ENCODE data around the gene TBX21.
"Not testable (repeated sequence)": the region's sequence is repeated elsewhere in the genome, so short reads cannot be mapped to it uniquely, and the experiment has no call there.

TBX21 gene

GRCh38 chr17:47733674-47734410 lies 806 bp downstream of the TBX21 start:
- DNase-seq: no peak

DNA sequence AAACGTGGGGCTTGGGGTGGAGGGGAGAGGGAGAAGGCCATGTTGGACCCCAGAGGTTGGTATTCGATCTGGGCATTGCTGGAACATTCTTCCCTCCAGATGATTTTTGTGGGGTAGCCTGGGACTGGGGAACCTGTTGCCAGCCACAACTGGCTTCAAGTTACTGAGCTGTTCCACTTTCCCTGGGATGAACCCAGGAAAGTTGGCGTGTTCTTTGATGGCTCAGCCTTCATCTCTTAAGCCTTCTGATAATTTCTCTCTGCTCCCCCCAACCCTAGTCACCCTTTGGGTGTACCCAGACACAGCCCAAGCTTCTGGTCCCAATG lies 2.1 kb downstream of the TBX21 start:
- DNase-seq: no peak

DNA sequence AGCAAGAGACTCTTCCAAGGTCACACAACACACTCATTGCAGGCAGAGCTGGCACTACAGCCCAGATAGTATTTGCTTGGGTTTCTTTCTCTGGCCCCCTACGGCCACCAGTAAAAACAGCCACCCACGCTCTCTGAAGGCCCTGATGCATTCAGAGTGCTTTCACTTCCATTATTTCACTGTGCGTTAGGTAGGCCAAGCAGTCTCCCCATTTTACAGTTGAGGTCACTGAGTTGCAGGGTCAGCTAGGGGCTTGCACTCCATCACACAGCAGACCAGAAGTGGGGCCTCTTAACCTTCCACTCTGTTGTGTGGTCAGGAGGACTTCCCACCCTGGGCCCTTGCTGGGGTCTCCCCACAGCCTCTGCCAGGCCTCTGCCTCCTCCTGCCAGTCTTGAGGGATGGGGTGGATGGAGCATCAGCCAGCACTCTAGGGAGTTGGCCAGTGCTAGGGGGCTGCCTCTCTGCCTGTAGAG lies 2.5 kb downstream of the TBX21 start:
- DNase-seq: no peak

- DNase-seq: no peak
Measured at GRCh38 chr17:47736501-47737495, 3.8 kb downstream of the TBX21 start.

GRCh38 chr17:47738178-47738577 lies 5.1 kb downstream of the TBX21 start:
- no peak for DNase-seq

GRCh38 chr17:47739150-47739549 lies 6.1 kb downstream of the TBX21 start:
- DNase-seq: no peak

DNA sequence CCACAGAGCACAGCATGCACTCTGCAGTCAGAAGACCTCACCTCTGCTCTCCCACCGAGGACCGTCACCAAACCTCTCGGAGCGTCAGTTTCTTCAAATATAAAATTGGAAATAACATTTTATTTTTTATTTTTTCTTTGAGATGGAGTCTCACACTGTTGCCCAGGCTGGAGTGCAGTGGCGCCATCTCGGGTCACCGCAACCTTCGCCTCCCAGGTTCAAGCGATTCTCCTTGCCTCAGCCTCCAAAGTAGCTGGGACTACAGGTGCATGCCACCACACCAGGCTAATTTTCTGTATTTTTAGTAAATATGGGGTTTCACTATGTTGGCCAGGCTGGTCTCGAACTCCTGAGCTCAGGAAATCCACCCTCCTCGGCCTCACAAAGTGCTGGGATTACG lies 6.9 kb downstream of the TBX21 start:
- DNase-seq: not testable (repeated sequence)

DNA sequence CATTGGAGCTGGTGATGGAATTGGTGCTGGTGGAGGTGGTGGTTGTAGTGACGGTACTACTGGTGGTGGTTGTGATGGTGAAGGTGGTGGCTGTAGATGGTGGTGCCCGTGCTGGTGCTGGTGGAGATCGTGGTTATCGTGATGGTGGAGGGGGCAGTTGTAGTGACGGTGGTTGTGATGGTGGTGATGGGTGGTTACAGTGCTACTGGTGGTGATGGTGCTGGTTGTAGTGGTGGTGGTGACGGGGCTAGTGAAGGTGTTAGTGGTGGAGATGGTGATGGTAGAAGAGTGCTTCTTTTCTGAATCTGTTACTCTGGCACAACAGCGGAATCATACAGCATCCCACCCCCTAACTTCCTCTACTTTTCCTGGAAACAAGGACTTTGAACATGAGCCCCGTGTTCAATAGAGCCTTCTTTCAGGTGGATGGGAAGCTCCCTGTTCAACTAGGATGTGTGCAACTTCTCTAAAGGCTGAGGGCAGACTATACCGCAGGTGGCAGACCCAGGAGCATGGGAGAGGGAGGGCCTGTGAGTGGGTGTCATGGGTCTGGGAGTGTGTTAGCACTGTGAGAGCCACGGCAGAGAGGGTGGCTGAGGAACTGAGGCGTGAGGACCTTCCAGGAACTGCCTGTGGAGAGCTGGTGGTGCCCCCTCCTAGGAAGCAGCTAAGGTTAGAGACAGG lies 8.2 kb downstream of the TBX21 start:
- DNase-seq: no peak

- DNase-seq: no peak
Measured at GRCh38 chr17:47741793-47742145, 8.7 kb downstream of the TBX21 start.

- no peak for DNase-seq
Measured at GRCh38 chr17:47742319-47743181, 9.5 kb downstream of the TBX21 start.

DNA sequence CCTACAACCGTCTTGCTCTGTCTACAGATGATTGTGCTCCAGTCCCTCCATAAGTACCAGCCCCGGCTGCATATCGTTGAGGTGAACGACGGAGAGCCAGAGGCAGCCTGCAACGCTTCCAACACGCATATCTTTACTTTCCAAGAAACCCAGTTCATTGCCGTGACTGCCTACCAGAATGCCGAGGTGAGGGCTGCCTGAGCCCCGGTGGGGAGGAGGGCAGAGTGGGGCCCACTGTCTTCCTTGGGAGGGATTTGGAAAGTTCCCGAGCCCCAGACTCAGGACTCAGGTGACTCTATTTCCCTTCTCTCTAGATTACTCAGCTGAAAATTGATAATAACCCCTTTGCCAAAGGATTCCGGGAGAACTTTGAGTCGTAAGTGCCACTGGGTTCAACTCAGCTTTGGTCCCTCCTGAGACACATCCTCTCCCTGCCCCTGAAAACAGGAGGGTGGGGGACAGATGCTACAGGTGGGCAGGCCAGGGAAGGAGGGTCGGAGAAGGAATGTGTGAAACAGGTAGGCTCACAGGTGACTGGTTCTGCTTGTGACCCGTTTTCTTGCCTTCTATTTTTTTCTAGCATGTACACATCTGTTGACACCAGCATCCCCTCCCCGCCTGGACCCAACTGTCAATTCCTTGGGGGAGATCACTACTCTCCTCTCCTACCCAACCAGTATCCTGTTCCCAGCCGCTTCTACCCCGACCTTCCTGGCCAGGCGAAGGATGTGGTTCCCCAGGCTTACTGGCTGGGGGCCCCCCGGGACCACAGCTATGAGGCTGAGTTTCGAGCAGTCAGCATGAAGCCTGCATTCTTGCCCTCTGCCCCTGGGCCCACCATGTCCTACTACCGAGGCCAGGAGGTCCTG lies 11.4 kb downstream of the TBX21 start:
- DNase-seq: no peak

DNA sequence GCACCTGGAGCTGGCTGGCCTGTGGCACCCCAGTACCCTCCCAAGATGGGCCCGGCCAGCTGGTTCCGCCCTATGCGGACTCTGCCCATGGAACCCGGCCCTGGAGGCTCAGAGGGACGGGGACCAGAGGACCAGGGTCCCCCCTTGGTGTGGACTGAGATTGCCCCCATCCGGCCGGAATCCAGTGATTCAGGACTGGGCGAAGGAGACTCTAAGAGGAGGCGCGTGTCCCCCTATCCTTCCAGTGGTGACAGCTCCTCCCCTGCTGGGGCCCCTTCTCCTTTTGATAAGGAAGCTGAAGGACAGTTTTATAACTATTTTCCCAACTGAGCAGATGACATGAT lies 12.0 kb downstream of the TBX21 start:
- DNase-seq: no peak

- no peak for DNase-seq
Measured at GRCh38 chr17:47751471-47751870, 18.4 kb downstream of the TBX21 start.

GRCh38 chr17:47757386-47757785 lies 24.4 kb downstream of the TBX21 start:
- DNase-seq: no peak

DNA sequence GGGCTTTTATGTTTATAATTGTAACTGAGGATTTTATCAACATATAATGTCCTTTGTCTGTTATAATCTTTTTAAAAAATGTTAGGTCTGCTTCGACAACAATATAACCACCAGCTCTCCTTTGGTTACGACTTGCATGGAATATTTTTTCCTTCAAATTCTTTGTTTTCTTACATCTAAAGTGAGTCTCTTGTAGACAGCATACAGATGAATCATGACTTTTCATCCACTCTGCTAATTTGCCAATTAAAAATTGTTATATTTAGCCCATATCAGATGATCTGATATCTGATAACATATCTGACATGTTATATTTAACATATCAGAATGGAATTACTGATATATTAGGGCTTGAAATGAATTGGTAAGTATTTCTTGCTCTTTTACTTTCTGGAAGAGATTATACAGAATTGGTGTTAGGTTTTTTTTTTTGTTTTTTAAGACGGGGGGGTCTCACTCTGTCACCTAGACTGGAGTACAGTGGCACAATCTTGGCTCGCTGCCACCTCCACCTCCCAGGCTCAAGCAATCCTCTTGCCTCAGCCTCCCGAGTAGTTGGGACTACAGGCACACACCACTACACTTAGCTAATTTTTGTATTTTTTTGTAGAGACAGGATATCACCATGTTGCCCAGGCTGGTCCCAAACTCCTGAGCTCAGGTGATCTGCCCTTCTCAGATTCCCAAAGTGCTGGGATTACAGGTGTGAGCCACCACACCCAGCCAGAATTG lies 27.5 kb downstream of the TBX21 start:
- no peak for DNase-seq

DNA sequence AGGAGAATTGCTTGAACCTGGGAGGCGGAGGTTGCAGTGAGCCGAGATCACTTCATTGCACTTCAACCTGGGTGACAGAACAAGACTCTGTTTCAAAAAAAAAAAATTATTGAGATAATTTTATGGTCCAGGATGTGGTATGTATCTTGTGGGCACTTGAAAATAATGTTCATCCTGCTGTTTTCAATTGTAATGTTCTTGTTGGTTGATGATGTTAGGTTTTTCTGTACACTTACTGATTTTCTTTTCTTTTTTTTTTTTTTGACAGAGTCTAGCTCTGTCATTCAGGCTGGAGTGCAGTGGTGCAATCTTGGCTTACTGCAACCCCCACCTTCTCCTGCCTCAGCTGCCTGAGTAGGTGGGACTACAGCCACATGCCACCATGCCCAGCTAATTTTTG lies 29.7 kb downstream of the TBX21 start:
- DNase-seq: no peak

DNA sequence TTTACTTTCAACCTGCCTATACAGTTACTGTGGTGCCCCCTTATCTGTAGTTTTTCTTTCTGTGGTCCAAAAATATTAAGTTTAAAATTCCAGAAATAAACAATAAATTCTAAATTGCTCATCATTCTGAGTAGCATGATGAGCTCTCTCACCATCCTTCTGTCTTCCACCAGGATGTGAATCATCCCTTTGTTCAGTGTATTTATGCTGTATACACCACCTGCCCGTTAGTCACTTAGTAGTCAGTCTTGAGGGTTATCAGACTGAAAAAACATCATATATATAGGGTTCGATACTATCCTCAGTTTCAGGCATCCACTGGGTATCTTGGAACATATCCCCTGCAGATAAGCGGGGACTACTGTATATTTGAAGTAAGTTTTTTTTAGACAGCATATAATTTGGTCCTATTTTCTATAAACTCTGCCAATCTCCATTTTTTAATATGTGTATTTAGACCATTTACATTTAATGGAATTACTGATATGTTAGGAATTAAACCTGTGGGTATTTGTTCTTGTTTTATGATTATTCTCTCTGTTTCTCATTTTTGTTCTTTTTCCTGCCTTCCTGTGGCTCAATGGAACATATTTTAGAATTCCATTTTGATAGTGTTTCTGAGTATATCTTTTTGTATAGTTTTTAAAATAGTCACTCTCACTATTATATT lies 31.0 kb downstream of the TBX21 start:
- no peak for DNase-seq

GRCh38 chr17:47773649-47774048 lies 40.6 kb downstream of the TBX21 start:
- not testable (repeated sequence) for DNase-seq

DNA sequence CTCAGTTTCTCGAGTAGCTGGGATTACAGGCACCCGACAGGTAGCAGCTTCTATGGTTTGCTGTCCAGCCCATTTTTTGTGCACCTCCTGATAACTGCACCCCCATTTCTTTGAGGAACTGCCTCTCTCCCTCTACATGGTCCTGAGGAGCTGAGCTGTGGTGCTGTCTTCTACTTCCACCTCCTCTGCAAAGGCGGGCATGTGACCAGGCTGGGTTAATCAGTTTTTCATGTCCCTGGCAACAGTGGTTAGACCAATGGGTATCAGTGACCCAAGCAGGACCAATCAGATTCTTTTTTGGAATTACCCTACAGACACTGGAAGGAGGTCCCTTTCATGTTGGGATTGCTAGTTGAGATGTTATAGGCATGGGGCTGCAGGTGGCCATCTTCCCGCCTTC lies 41.3 kb downstream of the TBX21 start:
- DNase-seq: no peak

DNA sequence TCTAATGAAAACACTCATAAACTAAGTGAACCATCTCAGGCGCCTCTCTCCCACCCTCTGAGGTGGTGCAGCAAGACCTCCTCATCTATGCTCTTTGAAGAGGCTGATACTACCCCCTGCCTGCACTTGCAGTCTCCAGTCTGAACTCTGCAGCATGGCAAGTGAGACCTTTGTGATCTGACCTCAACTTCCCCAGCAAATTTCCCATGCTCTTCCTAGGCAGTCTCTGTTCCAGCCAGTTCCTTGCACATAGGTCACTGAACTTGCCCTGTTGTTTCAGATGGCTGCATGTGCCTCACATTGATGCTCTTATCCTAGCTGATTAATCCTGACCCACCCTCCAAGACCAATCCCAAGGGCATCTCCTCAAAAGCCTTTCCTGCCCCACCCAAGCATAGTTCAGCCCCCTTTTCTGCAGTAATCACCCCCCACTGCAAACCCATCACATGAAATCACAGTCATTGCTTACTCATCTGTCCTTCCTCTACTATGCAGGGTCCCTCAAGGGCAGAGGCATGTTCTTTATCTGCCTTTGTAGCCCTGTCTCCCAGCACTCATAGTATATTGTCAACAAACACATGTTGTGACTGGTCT lies 42.0 kb downstream of the TBX21 start:
- no peak for DNase-seq
